Upper lobe of left lung (tissue), 6 donors: ENCODE data around the gene HTRA3. TPM values are rescaled to one million over a fixed set of nuclear protein-coding genes. Genes with fewer than 3 reads are reported as not detected.

Experiments used
- ATAC-seq, 2 donors: fragments of 200-7000 bp; cut with Tn5 transposase; one replicate each; pipeline ENCODE4 v1.9.1; 2022; ENCODE audit warnings: mild to moderate bottlenecking in 2 of 2, moderate library complexity in 2 of 2; ENCODE audit not compliant: low FRiP score in 2 of 2
- DNase-seq, 2 donors: peaks; one replicate each; pipeline ENCODE4 v3.0.0-alpha.2; 2019 to 2020
- H3K27ac ChIP-seq, 4 donors: fragments of 200-600 bp; sonication (generic); one replicate each; pipeline ENCODE4 v1.5.1; 2016 to 2019
- H3K27me3 ChIP-seq, 4 donors: fragments of 200-600 bp; sonication (generic); one replicate each; pipeline ENCODE4 v1.5.1; 2017 to 2019
- H3K36me3 ChIP-seq, 4 donors: fragments of 200-600 bp; sonication (generic); one replicate each; pipeline ENCODE4 v1.5.1; 2016 to 2019
- H3K4me1 ChIP-seq, 4 donors: fragments of 200-600 bp; sonication (generic); one replicate each; pipeline ENCODE4 v1.5.1; 2018 to 2019
- H3K4me3 ChIP-seq, 4 donors: fragments of 200-600 bp; sonication (generic); one replicate each; pipeline ENCODE4 v1.5.1; 2017 to 2019; ENCODE audit warnings: mild to moderate bottlenecking in 2 of 4, moderate library complexity in 1 of 4
- H3K9me3 ChIP-seq, 4 donors: fragments of 200-600 bp; sonication (generic); one replicate each; pipeline ENCODE4 v1.5.1; 2018 to 2019
- CTCF ChIP-seq, 6 experiments: fragments of 450-650 bp in 4 of 6; fragments of 200-600 bp in 2 of 6; sonication (generic) in 2 of 6; IDR thresholded peaks; one replicate each; pipeline ENCODE4 v1.5.1; 2016 to 2019; ENCODE audit warnings: antibody characterized with exemption in 6 of 6
- EP300 ChIP-seq, 4 donors: sonication (generic); formaldehyde crosslinking; IDR thresholded peaks; one replicate each; pipeline ENCODE4 v1.5.1; 2017; ENCODE audit warnings: antibody characterized with exemption in 4 of 4, control low read depth in 2 of 4
- POLR2A ChIP-seq, 4 donors: fragments of 450-650 bp; IDR thresholded peaks; one replicate each; pipeline ENCODE4 v1.5.1; 2016 to 2017; ENCODE audit warnings: antibody characterized with exemption in 4 of 4, mild to moderate bottlenecking in 2 of 4
- POLR2AphosphoS5 ChIP-seq, 2 donors: sonication (generic); formaldehyde crosslinking; IDR thresholded peaks; one replicate each; pipeline ENCODE4 v1.5.1; 2017; ENCODE audit warnings: antibody characterized with exemption in 2 of 2
- WGBS, 2 donors: methylation state at CpG; one replicate each; pipeline ENCODE4 v1.1.5; 2017 to 2018; 5-methylcytosine and 5-hydroxymethylcytosine counted together
- total RNA-seq, 6 donors: library from RNA; depleted of rRNA in 4 of 6; stranded (reverse); fragments of >200 nt in 4 of 6; gene quantifications; one replicate each; pipeline versions ENCODE4 v1.1.0 to v1.2.1, GENCODE V29; 2016 to 2021
- donor health status: DM: no; HTN: no; CAD: no; lungs with moderate emphysema.
- donor health status: DM: no; HTN: yes; CAD: no; lungs with severe emphysema.

HTRA3 gene
- total RNA-seq, 6 donors from 2014 or later = 5.2 to 51.1 (median 19.7) TPM

GRCh38 chr4:8234715-8235114 is 34.8 kb upstream of the HTRA3 start:
- no peaks in the 10 kb centered on the region for H3K9me3 ChIP-seq
- no peaks in the 10 kb centered on the region for H3K4me1 ChIP-seq
- ATAC-seq (no peak), DNase-seq (no peak)
- TF ChIP-seq EP300 (IDR thresholded peaks at IDR 0.05) (no peak), POLR2AphosphoS5 (IDR thresholded peaks at IDR 0.05) (no peak), POLR2A (IDR thresholded peaks at IDR 0.05) (no peak), CTCF (IDR thresholded peaks at IDR 0.05) (no peak)
- no peaks in the 10 kb centered on the region for H3K27me3 ChIP-seq
- no peak overlapping the region for H3K27ac ChIP-seq
- H3K36me3 ChIP-seq = peaks cover 0 to 87% (median 65%) of the 10 kb centered on the region in 4 donors
- no peak overlapping the region for H3K4me3 ChIP-seq
- 100% methylated on average over 1 of the region's 1 CpG for WGBS, 2 donors

GRCh38 chr4:8235224-8235623 is 34.3 kb upstream of the HTRA3 start:
- Histone ChIP-seq H3K27me3 (no peaks in the 10 kb centered on the region), H3K9me3 (no peaks in the 10 kb centered on the region), H3K4me3 (no peak overlapping the region), H3K36me3 (peaks cover 0 to 91% (median 66%) of the 10 kb centered on the region in 4 donors), H3K4me1 (no peaks in the 10 kb centered on the region), H3K27ac (no peak overlapping the region)
- 80 to 89% methylated on average over 8 to 13 of the region's 13 CpGs for WGBS, 2 donors
- TF ChIP-seq CTCF (IDR thresholded peaks at IDR 0.05) (no peak), EP300 (IDR thresholded peaks at IDR 0.05) (no peak), POLR2AphosphoS5 (IDR thresholded peaks at IDR 0.05) (no peak), POLR2A (IDR thresholded peaks at IDR 0.05) (no peak)
- no peak for ATAC-seq
- peak in 1 of 2 donors; percentile 54 for DNase-seq

- Histone ChIP-seq H3K27ac (no peak overlapping the region), H3K4me3 (no peak overlapping the region), H3K27me3 (no peaks in the 10 kb centered on the region), H3K4me1 (no peaks in the 10 kb centered on the region), H3K36me3 (peaks cover 0 to 96% (median 67%) of the 10 kb centered on the region in 4 donors), H3K9me3 (no peaks in the 10 kb centered on the region)
- peak in 1 of 2 donors; percentile 70 for DNase-seq
- ATAC-seq = no peak
- TF ChIP-seq POLR2AphosphoS5 (IDR thresholded peaks at IDR 0.05) (no peak), POLR2A (IDR thresholded peaks at IDR 0.05) (no peak), EP300 (IDR thresholded peaks at IDR 0.05) (no peak), CTCF (IDR thresholded peaks at IDR 0.05) (no peak)
- 96 to 97% methylated on average over 5 to 12 of the region's 12 CpGs for WGBS, 2 donors
Measured at GRCh38 chr4:8235686-8236085, 33.9 kb upstream of the HTRA3 start.

- Histone ChIP-seq H3K4me1 (no peaks in the 10 kb centered on the region), H3K27ac (no peak overlapping the region), H3K9me3 (no peaks in the 10 kb centered on the region), H3K27me3 (no peaks in the 10 kb centered on the region), H3K4me3 (no peak overlapping the region), H3K36me3 (peaks cover 0 to 98% (median 70%) of the 10 kb centered on the region in 4 donors)
- DNase-seq = peak in 1 of 2 donors; percentile 77
- 81 to 89% methylated on average over 10 to 18 of the region's 24 CpGs for WGBS, 2 donors
- no peak for ATAC-seq
- TF ChIP-seq POLR2AphosphoS5 (IDR thresholded peaks at IDR 0.05) (no peak), POLR2A (IDR thresholded peaks at IDR 0.05) (no peak), EP300 (IDR thresholded peaks at IDR 0.05) (no peak), CTCF (IDR thresholded peaks at IDR 0.05) (no peak)
Measured at GRCh38 chr4:8236106-8236919, 33.2 kb upstream of the HTRA3 start.

- 95 to 97% methylated on average over 6 to 9 of the region's 9 CpGs for WGBS, 2 donors
- DNase-seq = peak in 1 of 2 donors; percentile 69
Measured at GRCh38 chr4:8236920-8237195, 32.7 kb upstream of the HTRA3 start.

More at GRCh38 chr4:8236920-8237195, 32.7 kb upstream of the HTRA3 start:
- no peak for ATAC-seq
- H3K4me3 ChIP-seq = no peak overlapping the region
- TF ChIP-seq POLR2A (IDR thresholded peaks at IDR 0.05) (no peak), CTCF (IDR thresholded peaks at IDR 0.05) (no peak), EP300 (IDR thresholded peaks at IDR 0.05) (no peak), POLR2AphosphoS5 (IDR thresholded peaks at IDR 0.05) (no peak)
- peaks cover 0 to 94% (median 70%) of the 10 kb centered on the region in 4 donors for H3K36me3 ChIP-seq
- no peaks in the 10 kb centered on the region for H3K9me3 ChIP-seq
- no peak overlapping the region for H3K27ac ChIP-seq
- H3K27me3 ChIP-seq = no peaks in the 10 kb centered on the region
- H3K4me1 ChIP-seq = peaks cover 0 to 2% (median under 1%) of the 10 kb centered on the region in 4 donors
